Peyer's patch (tissue), 4 donors: ENCODE data around the gene RBM33. TPM values are rescaled to one million over a fixed set of nuclear protein-coding genes. Genes with fewer than 3 reads are reported as not detected.

Source experiments
- DNase-seq, 3 donors: peaks; one replicate each; pipeline ENCODE4 v3.0.0-alpha.2; 2017 to 2019
- H3K27ac ChIP-seq, 4 donors: fragments of 200-600 bp; sonication (generic); one replicate each; pipeline ENCODE4 v1.5.1; 2016 to 2019
- H3K27me3 ChIP-seq, 2 donors: fragments of 200-600 bp; sonication (generic); one replicate each; pipeline ENCODE4 v1.5.1; 2019
- H3K36me3 ChIP-seq, 3 donors: fragments of 200-600 bp; sonication (generic); one replicate each; pipeline ENCODE4 v1.5.1; 2016 to 2019
- H3K4me1 ChIP-seq, 4 donors: fragments of 200-600 bp; sonication (generic); one replicate each; pipeline ENCODE4 v1.5.1; 2016 to 2019
- H3K4me3 ChIP-seq, 4 donors: fragments of 200-600 bp; sonication (generic); 1 replicate in 3 of 4; 2 replicates in 1 of 4; pipeline ENCODE4 v1.5.1; 2016 to 2019; ENCODE audit warnings: mild to moderate bottlenecking in 1 of 4
- H3K9me3 ChIP-seq, 4 donors: fragments of 200-600 bp; sonication (generic); one replicate each; pipeline ENCODE4 v1.5.1; 2016 to 2019; ENCODE audit warnings: mild to moderate bottlenecking in 1 of 4
- POLR2A ChIP-seq, 2 donors: fragments of 450-650 bp; IDR thresholded peaks; one replicate each; pipeline ENCODE4 v1.5.1; 2017; ENCODE audit warnings: antibody characterized with exemption in 2 of 2, mild to moderate bottlenecking in 2 of 2, moderate library complexity in 2 of 2
- total RNA-seq, 4 donors: library from RNA; depleted of rRNA; stranded (reverse); fragments of >200 nt; gene quantifications; one replicate each; pipeline ENCODE4 v1.1.0, GENCODE V29; 2016
- TF ChIP-seq, protein P1 (sequence below), 6 experiments: fragments of 450-650 bp in 4 of 6; fragments of 200-600 bp in 2 of 6; sonication (generic) in 1 of 6; IDR thresholded peaks; one replicate each; pipeline ENCODE4 v1.5.1; 2017 to 2019; ENCODE audit warnings: antibody characterized with exemption in 6 of 6, mild to moderate bottlenecking in 3 of 6, moderate library complexity in 1 of 6

Gene RBM33
- total RNA-seq, 4 donors from 2014 or later: 87.4 to 191 (median 123) TPM

- TF ChIP-seq POLR2A (IDR thresholded peaks at IDR 0.05): no peak
- TF ChIP-seq, protein P1, sequence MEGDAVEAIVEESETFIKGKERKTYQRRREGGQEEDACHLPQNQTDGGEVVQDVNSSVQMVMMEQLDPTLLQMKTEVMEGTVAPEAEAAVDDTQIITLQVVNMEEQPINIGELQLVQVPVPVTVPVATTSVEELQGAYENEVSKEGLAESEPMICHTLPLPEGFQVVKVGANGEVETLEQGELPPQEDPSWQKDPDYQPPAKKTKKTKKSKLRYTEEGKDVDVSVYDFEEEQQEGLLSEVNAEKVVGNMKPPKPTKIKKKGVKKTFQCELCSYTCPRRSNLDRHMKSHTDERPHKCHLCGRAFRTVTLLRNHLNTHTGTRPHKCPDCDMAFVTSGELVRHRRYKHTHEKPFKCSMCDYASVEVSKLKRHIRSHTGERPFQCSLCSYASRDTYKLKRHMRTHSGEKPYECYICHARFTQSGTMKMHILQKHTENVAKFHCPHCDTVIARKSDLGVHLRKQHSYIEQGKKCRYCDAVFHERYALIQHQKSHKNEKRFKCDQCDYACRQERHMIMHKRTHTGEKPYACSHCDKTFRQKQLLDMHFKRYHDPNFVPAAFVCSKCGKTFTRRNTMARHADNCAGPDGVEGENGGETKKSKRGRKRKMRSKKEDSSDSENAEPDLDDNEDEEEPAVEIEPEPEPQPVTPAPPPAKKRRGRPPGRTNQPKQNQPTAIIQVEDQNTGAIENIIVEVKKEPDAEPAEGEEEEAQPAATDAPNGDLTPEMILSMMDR (IDR thresholded peaks at IDR 0.05): no peak
- no peaks in the 10 kb centered on the region for H3K4me1 ChIP-seq
- H3K36me3 ChIP-seq: peaks cover 0 to 28% (median 0%) of the 10 kb centered on the region in 3 donors
- H3K27ac ChIP-seq: no peak overlapping the region
- H3K9me3 ChIP-seq: no peaks in the 10 kb centered on the region
- no peak overlapping the region for H3K4me3 ChIP-seq
- no peaks in the 10 kb centered on the region for H3K27me3 ChIP-seq
- DNase-seq: no peak
Measured at GRCh38 chr7:155681663-155682062, 37.2 kb downstream of the RBM33 start.

DNA sequence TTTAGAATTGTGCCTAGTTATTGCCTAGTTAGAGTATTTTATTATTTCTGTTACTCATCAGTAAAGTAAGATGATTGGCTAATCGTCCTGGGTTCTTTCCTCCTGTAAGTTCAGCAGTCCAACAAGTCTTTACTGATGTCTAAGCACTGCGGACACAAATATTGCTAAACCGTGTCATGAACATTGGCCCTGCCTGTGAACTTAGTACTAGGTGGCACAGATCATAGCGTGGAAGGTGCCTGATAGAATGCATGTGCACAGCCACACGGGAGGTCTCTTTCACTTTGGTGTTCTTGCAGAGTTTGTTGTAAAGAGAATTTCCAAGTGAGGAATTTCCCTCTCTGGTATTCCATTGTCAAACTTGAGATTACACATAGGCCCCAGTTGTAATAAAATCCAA, 38.0 kb downstream of the RBM33 start:
- H3K36me3 ChIP-seq: peaks cover 0 to 28% (median 0%) of the 10 kb centered on the region in 3 donors
- DNase-seq: peak in 1 of 3 donors; percentile 76

GRCh38 chr7:155683098-155683497, 38.6 kb downstream of the RBM33 start:
- no peak for TF ChIP-seq POLR2A (IDR thresholded peaks at IDR 0.05)
- TF ChIP-seq, protein P1 (IDR thresholded peaks at IDR 0.05): no peak
- Histone ChIP-seq H3K9me3 (no peaks in the 10 kb centered on the region), H3K36me3 (peaks cover 0 to 28% (median 0%) of the 10 kb centered on the region in 3 donors), H3K4me1 (no peaks in the 10 kb centered on the region), H3K27ac (no peak overlapping the region), H3K4me3 (no peak overlapping the region), H3K27me3 (no peaks in the 10 kb centered on the region)
- no peak for DNase-seq

More for the DNA sequence above, 38.0 kb downstream of the RBM33 start:
- Histone ChIP-seq H3K27ac (peak overlapping the region in 1 of 4 donors; percentile 28), H3K9me3 (no peaks in the 10 kb centered on the region), H3K4me3 (peak overlapping the region in 1 of 4 donors; percentile 27), H3K27me3 (no peaks in the 10 kb centered on the region), H3K4me1 (no peaks in the 10 kb centered on the region)
- TF ChIP-seq POLR2A (IDR thresholded peaks at IDR 0.05): no peak
- TF ChIP-seq, protein P1 (IDR thresholded peaks at IDR 0.05): no peak

GRCh38 chr7:155683714-155684113, 39.3 kb downstream of the RBM33 start:
- H3K4me1 ChIP-seq: no peaks in the 10 kb centered on the region
- no peaks in the 10 kb centered on the region for H3K27me3 ChIP-seq
- no peak overlapping the region for H3K4me3 ChIP-seq
- peaks cover 0 to 28% (median 0%) of the 10 kb centered on the region in 3 donors for H3K36me3 ChIP-seq
- no peak for DNase-seq
- TF ChIP-seq, protein P1 (IDR thresholded peaks at IDR 0.05): no peak
- no peak for TF ChIP-seq POLR2A (IDR thresholded peaks at IDR 0.05)
- H3K27ac ChIP-seq: no peak overlapping the region
- no peaks in the 10 kb centered on the region for H3K9me3 ChIP-seq

- Histone ChIP-seq H3K4me1 (no peaks in the 10 kb centered on the region), H3K4me3 (no peak overlapping the region), H3K9me3 (no peaks in the 10 kb centered on the region), H3K27ac (no peak overlapping the region), H3K36me3 (peaks cover 0 to 28% (median 0%) of the 10 kb centered on the region in 3 donors), H3K27me3 (no peaks in the 10 kb centered on the region)
- TF ChIP-seq, protein P1 (IDR thresholded peaks at IDR 0.05): no peak
- no peak for TF ChIP-seq POLR2A (IDR thresholded peaks at IDR 0.05)
- DNase-seq: no peak
Measured at GRCh38 chr7:155684543-155684942, 40.1 kb downstream of the RBM33 start.
